ENCODE results near the gene GDPD3. TPM values are rescaled to one million over a fixed set of nuclear protein-coding genes. Genes with fewer than 3 reads are reported as not detected.
A peak's percentile ranks its signal among the peaks of the same experiment; 100 is the strongest.

GDPD3 gene
- total and polyA plus RNA-seq, 9 donors = 2.6 to 7.5 (median 4.6) TPM

DNA sequence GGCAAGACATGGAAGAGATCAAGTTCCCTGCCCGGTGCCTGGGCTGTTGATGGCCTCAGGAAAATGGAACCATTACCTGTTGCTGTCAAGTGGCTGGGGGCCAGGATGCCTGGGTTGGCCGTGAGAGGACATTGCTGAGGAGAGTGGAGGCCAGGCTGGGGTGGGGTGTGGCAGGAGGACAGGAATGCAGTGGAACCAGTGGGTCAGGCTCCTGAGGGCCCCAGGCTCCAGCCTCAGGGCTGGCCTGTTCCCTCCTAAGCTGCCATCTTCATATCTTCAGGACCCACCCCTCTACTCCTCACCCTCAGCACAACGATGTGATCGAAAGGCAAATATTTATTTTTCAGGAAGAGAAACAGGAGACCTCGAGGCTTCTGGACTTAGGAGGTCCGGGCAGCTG, 8.8 kb downstream of the GDPD3 start:
- TF ChIP-seq EP300 (IDR thresholded peaks at IDR 0.05) (no peak), POLR2A (IDR thresholded peaks at IDR 0.05) (no peak)
- TF ChIP-seq, protein P1, sequence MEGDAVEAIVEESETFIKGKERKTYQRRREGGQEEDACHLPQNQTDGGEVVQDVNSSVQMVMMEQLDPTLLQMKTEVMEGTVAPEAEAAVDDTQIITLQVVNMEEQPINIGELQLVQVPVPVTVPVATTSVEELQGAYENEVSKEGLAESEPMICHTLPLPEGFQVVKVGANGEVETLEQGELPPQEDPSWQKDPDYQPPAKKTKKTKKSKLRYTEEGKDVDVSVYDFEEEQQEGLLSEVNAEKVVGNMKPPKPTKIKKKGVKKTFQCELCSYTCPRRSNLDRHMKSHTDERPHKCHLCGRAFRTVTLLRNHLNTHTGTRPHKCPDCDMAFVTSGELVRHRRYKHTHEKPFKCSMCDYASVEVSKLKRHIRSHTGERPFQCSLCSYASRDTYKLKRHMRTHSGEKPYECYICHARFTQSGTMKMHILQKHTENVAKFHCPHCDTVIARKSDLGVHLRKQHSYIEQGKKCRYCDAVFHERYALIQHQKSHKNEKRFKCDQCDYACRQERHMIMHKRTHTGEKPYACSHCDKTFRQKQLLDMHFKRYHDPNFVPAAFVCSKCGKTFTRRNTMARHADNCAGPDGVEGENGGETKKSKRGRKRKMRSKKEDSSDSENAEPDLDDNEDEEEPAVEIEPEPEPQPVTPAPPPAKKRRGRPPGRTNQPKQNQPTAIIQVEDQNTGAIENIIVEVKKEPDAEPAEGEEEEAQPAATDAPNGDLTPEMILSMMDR (IDR thresholded peaks at IDR 0.05) = no peak
- DNase-seq = no peak
- Histone ChIP-seq H3K9me3 (no peaks in the 10 kb centered on the region), H3K27me3 (no peaks in the 10 kb centered on the region), H3K27ac (no peak overlapping the region), H3K4me1 (ENCODE audit: insufficient read depth) (no peaks in the 10 kb centered on the region), H3K36me3 (no peaks in the 10 kb centered on the region), H3K4me3 (no peak overlapping the region)
- intact Hi-C loops (cut with DNase I) = loop anchor here in 1 of 4 donors (5.0 kb wide), 1 partner anchor 303 kb away; the partner anchor contains the start of gene ZNF771
- 63 to 78% (median 64%) methylated on average over 6 of the region's 6 CpGs for WGBS, 3 donors

DNA sequence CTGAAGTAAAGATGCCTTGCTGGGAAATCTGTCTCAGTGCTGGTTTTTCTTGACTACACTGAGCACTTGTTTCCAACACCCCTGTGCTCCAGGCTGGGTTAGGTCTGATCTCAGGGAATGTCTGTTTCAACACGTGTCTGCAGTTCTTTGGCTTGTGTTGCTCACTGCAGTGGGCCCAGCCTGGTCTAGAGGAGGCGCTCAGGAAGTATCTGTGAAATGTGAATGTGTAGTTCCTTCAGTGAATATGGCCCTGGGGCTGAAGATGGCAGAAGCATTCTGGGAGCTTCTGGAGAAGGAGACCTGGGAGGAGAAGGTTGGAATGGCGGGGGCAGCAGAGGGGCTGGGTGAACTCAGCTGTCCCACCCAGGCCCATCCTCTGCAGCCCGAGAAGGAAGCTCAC, 9.2 kb downstream of the GDPD3 start:
- intact Hi-C loops (cut with DNase I) = loop anchor here in 1 of 4 donors (5.0 kb wide), 1 partner anchor 303 kb away; the partner anchor contains the start of gene ZNF771
- no peaks in the 10 kb centered on the region for H3K36me3 ChIP-seq
- WGBS, 3 donors = 70 to 74% (median 73%) methylated on average over 4 of the region's 4 CpGs
- TF ChIP-seq EP300 (IDR thresholded peaks at IDR 0.05) = no peak
- TF ChIP-seq, protein P1 (IDR thresholded peaks at IDR 0.05) = no peak
- no peak for TF ChIP-seq POLR2A (IDR thresholded peaks at IDR 0.05)
- no peak overlapping the region for H3K4me3 ChIP-seq
- no peak for DNase-seq
- H3K27me3 ChIP-seq = no peaks in the 10 kb centered on the region
- H3K27ac ChIP-seq = no peak overlapping the region
- no peaks in the 10 kb centered on the region for H3K9me3 ChIP-seq
- H3K4me1 ChIP-seq (ENCODE audit: insufficient read depth) = no peaks in the 10 kb centered on the region

DNA sequence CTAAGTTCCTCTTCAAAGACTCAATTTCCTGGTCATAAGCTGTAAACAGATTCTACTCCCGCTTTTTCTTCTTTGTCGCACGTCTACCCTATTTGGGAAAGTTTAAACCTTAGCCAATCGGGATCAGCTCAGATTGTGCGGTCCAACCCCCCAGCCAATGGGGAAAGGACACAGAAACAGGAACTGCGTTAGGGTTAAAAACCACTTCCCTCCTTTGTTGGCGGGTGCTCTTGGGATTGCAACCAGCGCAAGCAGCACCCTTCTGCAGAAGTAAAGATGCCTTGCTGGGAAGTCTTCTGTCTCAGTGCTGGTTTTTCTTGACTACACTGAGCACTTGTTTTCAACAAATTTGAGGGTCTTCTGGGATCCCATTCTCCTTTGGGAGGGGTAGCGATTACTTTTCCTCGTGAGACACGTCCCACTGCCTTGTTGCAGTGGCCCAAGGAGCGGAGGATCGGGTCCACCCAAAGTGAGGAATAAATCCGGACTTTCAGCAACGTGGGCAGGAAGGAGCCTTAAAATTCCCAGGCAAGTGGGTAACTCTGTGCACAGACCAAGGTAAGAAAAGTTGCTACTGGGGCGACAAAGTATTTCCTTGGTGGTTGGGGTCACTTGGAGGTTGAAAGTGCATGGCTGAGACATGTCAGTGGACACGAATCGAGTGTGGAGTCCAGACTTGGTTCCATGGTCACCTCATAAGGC, 16.3 kb downstream of the GDPD3 start:
- peak overlapping the region; percentile 85 for H3K4me3 ChIP-seq
- WGBS, 3 donors = 94 to 95% (median 94%) methylated on average over 18 of the region's 18 CpGs
- TF ChIP-seq POLR2A (IDR thresholded peaks at IDR 0.05) (no peak), EP300 (IDR thresholded peaks at IDR 0.05) (no peak)
- TF ChIP-seq, protein P1 (IDR thresholded peaks at IDR 0.05) = no peak
- no peak for DNase-seq
- no peaks in the 10 kb centered on the region for H3K9me3 ChIP-seq
- no peaks in the 10 kb centered on the region for H3K36me3 ChIP-seq
- H3K4me1 ChIP-seq (ENCODE audit: insufficient read depth) = peaks cover 12% of the 10 kb centered on the region
- H3K27ac ChIP-seq = peak overlapping the region; percentile 61 to 77
- H3K27me3 ChIP-seq = no peaks in the 10 kb centered on the region
- intact Hi-C loops (cut with DNase I) = loop anchor here in 2 of 4 donors (10.0 kb wide), 2 partner anchors 298 to 318 kb away; partner anchors contain the start of gene ZNF48 (in 1 of the 2)

DNA sequence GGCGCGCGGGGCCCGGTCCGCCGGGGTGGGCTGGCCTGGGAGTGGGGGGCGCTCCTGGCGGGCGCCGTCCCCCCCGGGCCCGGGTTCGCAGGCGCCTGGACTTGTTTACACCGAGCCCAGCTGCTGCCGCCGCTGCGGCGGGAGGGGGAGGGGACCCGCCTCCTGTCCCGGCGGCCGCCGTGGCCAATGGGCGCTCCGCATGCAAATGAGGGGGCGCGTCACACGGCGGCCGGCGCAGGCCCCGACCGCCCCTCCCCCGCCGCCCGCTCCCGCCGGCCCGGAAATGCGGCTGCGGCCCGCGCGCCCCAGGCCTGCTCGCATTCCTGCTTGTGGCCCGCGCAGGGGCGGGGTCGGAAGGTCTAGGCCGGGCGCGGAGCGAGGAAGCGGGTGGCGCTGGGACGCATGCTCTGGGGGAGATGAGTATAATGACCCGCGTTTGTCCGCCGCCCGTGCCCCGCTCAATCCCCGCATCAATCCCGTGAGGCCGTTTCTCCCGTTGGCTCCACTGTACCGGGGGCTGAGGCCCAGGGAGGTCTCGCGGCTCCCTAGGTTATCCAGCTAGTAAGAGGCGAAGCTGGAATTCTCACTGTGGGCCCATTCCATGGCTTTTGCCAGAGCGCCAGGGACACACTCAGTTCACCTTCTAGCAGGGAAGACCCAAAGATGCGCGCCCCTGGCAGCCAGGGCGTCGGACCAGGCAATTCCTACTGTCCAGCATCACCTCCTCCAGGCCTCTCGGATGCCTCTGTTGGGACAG, 17.1 kb downstream of the GDPD3 start, which contains the start of gene YPEL3:
TSS of gene YPEL3 (minus strand) at position 109 of the 757 bp plus-strand sequence. CDS start 731 bp downstream, outside the sequence.
- 7 to 21% (median 9%) methylated on average over 25 to 77 of the region's 77 CpGs for WGBS, 3 donors
- Histone ChIP-seq H3K27ac (peak within 1 kb of the TSS; percentile 77 to 95), H3K4me1 (ENCODE audit: insufficient read depth) (peaks cover 12% of the 10 kb centered on the region), H3K36me3 (no peaks in the 10 kb centered on the region), H3K4me3 (peak within 1 kb of the TSS; percentile 85), H3K9me3 (no peaks in the 10 kb centered on the region), H3K27me3 (no peaks in the 10 kb centered on the region)
- peak; percentile 19 for TF ChIP-seq POLR2A (IDR thresholded peaks at IDR 0.05)
- TF ChIP-seq, protein P1 (IDR thresholded peaks at IDR 0.05) = no peak
- DNase-seq = peak; percentile 93 to 96 (median 94)
- intact Hi-C loops (cut with DNase I) = loop anchor here in 2 of 4 donors (10.0 kb wide), 2 partner anchors 299 to 319 kb away; partner anchors contain the start of gene ZNF48 (in 1 of the 2)

Measured in ovary (tissue), 9 donors.